IPS-18a (cell line): Measurements from ENCODE around the gene PDE9A.

Source experiments
- H3K27ac ChIP-seq: one replicate; pipeline ENCODE4 v1.5.1; 2013; ENCODE audit warnings: low read length
- H3K27me3 ChIP-seq: one replicate; pipeline ENCODE4 v1.6.1; 2013; ENCODE audit warnings: mild to moderate bottlenecking, low read length; ENCODE audit not compliant: control insufficient read depth, insufficient read depth
- H3K36me3 ChIP-seq: one replicate; pipeline ENCODE4 v1.6.1; 2013; ENCODE audit warnings: low read depth, low read length; ENCODE audit not compliant: control insufficient read depth
- H3K4me1 ChIP-seq: one replicate; pipeline ENCODE4 v1.6.1; 2013; ENCODE audit warnings: low read depth, low read length; ENCODE audit not compliant: control insufficient read depth
- H3K4me3 ChIP-seq: one replicate; pipeline ENCODE4 v1.5.1; 2013; ENCODE audit warnings: low read length
- H3K9ac ChIP-seq: one replicate; pipeline ENCODE4 v1.6.1; 2013; ENCODE audit warnings: mild to moderate bottlenecking, low read length, moderate library complexity
- H3K9me3 ChIP-seq: one replicate; pipeline ENCODE4 v1.6.1; 2013; ENCODE audit warnings: low read depth, low read length; ENCODE audit not compliant: control insufficient read depth

PDE9A gene

GRCh38 chr21:42636520-42637266 lies 16.7 kb upstream of the PDE9A start:
- no peak overlapping the region for H3K4me3 ChIP-seq

GRCh38 chr21:42637267-42638041 lies 16.0 kb upstream of the PDE9A start:
- Histone ChIP-seq H3K4me3 (no peak overlapping the region), H3K27ac (no peak overlapping the region), H3K36me3 (no peaks in the 10 kb centered on the region), H3K27me3 (peaks cover 3% of the 10 kb centered on the region), H3K9ac (no peak overlapping the region), H3K4me1 (peaks cover 3% of the 10 kb centered on the region), H3K9me3 (no peaks in the 10 kb centered on the region)

More at GRCh38 chr21:42636520-42637266, 16.7 kb upstream of the PDE9A start:
- no peaks in the 10 kb centered on the region for H3K9me3 ChIP-seq
- H3K4me1 ChIP-seq, result peaks cover 3% of the 10 kb centered on the region
- H3K27me3 ChIP-seq, result peaks cover 3% of the 10 kb centered on the region
- no peak overlapping the region for H3K9ac ChIP-seq
- no peak overlapping the region for H3K27ac ChIP-seq
- no peaks in the 10 kb centered on the region for H3K36me3 ChIP-seq

- H3K9me3 ChIP-seq, result no peaks in the 10 kb centered on the region
- H3K4me3 ChIP-seq, result no peak overlapping the region
- peaks cover 3% of the 10 kb centered on the region for H3K4me1 ChIP-seq
- peaks cover 3% of the 10 kb centered on the region for H3K27me3 ChIP-seq
- no peak overlapping the region for H3K27ac ChIP-seq
- no peaks in the 10 kb centered on the region for H3K36me3 ChIP-seq
- H3K9ac ChIP-seq, result no peak overlapping the region
Measured at GRCh38 chr21:42638266-42638863, 15.1 kb upstream of the PDE9A start.

- H3K4me1 ChIP-seq, result peaks cover 3% of the 10 kb centered on the region
- H3K9ac ChIP-seq, result no peak overlapping the region
- H3K4me3 ChIP-seq, result no peak overlapping the region
- H3K36me3 ChIP-seq, result no peaks in the 10 kb centered on the region
- peaks cover 3% of the 10 kb centered on the region for H3K27me3 ChIP-seq
- H3K9me3 ChIP-seq, result no peaks in the 10 kb centered on the region
- H3K27ac ChIP-seq, result no peak overlapping the region
Measured at GRCh38 chr21:42639646-42640152, 13.7 kb upstream of the PDE9A start.

GRCh38 chr21:42640486-42640885 lies 12.9 kb upstream of the PDE9A start:
- Histone ChIP-seq H3K27ac (no peak overlapping the region), H3K27me3 (peaks cover 3% of the 10 kb centered on the region), H3K36me3 (no peaks in the 10 kb centered on the region), H3K9ac (no peak overlapping the region), H3K4me3 (no peak overlapping the region), H3K4me1 (peaks cover 3% of the 10 kb centered on the region), H3K9me3 (no peaks in the 10 kb centered on the region)

GRCh38 chr21:42641311-42642218 lies 11.9 kb upstream of the PDE9A start:
- Histone ChIP-seq H3K9ac (no peak overlapping the region), H3K27ac (no peak overlapping the region), H3K36me3 (no peaks in the 10 kb centered on the region), H3K9me3 (no peaks in the 10 kb centered on the region), H3K27me3 (peaks cover 3% of the 10 kb centered on the region), H3K4me1 (peaks cover 3% of the 10 kb centered on the region), H3K4me3 (no peak overlapping the region)

GRCh38 chr21:42642219-42642745 lies 11.1 kb upstream of the PDE9A start:
- no peak overlapping the region for H3K4me3 ChIP-seq
- peaks cover 3% of the 10 kb centered on the region for H3K27me3 ChIP-seq
- no peak overlapping the region for H3K9ac ChIP-seq
- no peaks in the 10 kb centered on the region for H3K9me3 ChIP-seq
- H3K4me1 ChIP-seq, result peaks cover 3% of the 10 kb centered on the region
- no peaks in the 10 kb centered on the region for H3K36me3 ChIP-seq
- H3K27ac ChIP-seq, result no peak overlapping the region

- peaks cover 3% of the 10 kb centered on the region for H3K27me3 ChIP-seq
- H3K9me3 ChIP-seq, result no peaks in the 10 kb centered on the region
- no peak overlapping the region for H3K9ac ChIP-seq
- no peak overlapping the region for H3K4me3 ChIP-seq
- H3K36me3 ChIP-seq, result no peaks in the 10 kb centered on the region
- H3K27ac ChIP-seq, result no peak overlapping the region
- peaks cover 3% of the 10 kb centered on the region for H3K4me1 ChIP-seq
Measured at GRCh38 chr21:42644223-42645208, 8.9 kb upstream of the PDE9A start.

- no peak overlapping the region for H3K4me3 ChIP-seq
- H3K4me1 ChIP-seq, result peaks cover 3% of the 10 kb centered on the region
- no peak overlapping the region for H3K9ac ChIP-seq
- H3K9me3 ChIP-seq, result no peaks in the 10 kb centered on the region
- H3K27ac ChIP-seq, result no peak overlapping the region
- no peaks in the 10 kb centered on the region for H3K36me3 ChIP-seq
- peaks cover 3% of the 10 kb centered on the region for H3K27me3 ChIP-seq
Measured at GRCh38 chr21:42645211-42646075, 8.0 kb upstream of the PDE9A start.
